Femur (tissue), 1 donor: ENCODE measurements around the gene CYTH1.
"Not testable (repeated sequence)": the region's sequence is repeated elsewhere in the genome, so short reads cannot be mapped to it uniquely, and the experiment has no call there.

Source experiments
- DNase-seq: peaks from one replicate; pipeline ENCODE4 v3.0.0-alpha.2; 2017

Gene CYTH1

DNA sequence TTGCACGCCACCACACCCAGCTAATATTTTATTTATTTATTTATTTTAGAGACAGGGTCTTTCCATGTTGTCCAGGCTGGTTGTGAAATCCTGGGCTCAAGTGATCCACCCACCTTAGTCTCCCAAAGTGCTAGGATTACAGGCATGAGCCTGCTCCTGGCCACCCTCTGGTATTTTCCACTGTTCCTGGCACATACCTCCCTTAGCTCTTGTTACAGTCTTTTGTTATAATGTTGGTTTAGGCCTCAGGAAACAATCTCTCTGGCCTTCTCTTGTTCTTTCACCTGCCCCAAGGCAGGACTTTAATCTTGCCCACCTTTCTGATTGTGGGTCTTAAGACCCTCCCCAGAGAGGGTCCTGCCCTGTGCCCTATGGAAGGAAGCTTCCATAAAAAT is 3.6 kb upstream of the CYTH1 start:
- DNase-seq, result no peak

DNA sequence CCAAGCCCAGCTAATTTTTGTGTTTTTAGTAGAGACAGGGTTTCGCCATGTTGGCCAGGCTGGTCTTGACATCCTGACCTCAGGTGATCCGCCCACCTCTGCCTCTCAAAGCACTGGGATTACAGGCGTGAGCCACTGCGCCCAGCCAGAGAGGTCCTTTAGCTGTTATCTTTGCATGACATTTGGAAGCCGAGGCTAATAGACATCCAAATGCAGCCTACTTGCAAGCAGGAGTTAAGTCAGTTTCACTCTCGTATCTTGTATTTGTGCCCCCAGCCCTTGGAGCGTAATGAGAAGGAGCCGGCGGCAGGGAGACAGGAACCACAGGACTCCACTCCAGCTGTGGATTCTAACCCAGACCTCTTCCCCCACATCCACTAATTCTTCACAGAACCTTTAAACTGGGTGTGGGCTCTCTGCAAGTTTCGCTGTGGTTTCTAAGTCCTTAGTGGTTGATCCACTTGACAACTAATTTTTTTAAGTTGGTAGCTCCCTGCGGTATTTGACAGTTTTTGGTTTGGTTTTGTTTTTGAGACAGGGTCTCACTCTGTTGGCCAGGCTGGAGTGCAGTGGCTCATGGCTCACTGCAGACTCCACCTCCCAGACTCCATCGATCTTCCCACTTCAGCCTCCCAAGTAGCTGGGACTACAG is 3.1 kb upstream of the CYTH1 start:
- no peak for DNase-seq

DNA sequence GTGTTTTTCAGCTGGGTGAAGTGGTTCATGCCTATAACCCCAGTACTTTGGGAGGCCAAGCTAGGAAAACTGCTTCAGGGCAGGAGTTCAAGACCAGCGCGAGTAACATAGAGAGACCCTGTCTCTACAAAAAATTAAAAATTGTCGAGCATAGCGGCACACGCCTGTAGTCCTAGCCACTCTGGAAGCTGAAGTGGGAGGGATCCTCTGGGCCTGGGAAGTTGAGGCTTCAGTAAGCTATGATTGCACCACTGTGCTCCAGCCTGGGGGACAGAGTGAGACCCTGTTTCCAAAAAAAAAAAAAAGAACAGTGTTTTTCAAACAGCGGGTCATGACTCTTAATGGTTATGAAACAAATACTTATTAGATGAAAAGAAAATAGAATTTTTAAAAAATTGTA is 2.3 kb upstream of the CYTH1 start:
- DNase-seq, result no peak

DNA sequence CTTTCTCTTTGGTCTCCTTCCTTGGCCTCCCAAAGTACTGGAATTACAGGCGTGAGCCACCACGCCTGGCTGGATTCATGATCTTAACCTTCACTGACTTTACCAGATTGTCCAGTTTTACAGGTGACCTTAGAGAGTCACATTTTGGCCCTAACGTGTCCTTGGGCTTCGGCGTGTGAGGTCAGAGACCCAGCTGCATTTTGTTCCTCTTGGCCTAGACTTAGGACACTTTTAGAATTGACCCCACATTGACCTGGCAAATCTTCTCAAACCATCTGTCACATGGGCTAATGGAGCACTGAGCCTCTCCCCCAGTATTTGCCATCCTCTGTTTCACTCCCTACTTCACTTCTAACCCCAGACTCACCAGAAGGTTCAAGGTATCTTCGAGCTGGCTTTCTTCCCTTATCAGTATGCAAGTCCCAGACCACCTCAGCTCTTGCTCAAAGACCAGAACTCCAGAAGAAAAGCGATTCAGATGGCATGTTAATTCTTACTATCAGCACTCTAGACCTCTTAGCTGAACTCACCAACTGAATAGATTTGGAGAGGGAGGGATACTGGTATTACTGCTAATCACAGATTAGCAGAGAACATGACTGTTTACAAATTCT is 1.7 kb upstream of the CYTH1 start:
- DNase-seq, result no peak

DNA sequence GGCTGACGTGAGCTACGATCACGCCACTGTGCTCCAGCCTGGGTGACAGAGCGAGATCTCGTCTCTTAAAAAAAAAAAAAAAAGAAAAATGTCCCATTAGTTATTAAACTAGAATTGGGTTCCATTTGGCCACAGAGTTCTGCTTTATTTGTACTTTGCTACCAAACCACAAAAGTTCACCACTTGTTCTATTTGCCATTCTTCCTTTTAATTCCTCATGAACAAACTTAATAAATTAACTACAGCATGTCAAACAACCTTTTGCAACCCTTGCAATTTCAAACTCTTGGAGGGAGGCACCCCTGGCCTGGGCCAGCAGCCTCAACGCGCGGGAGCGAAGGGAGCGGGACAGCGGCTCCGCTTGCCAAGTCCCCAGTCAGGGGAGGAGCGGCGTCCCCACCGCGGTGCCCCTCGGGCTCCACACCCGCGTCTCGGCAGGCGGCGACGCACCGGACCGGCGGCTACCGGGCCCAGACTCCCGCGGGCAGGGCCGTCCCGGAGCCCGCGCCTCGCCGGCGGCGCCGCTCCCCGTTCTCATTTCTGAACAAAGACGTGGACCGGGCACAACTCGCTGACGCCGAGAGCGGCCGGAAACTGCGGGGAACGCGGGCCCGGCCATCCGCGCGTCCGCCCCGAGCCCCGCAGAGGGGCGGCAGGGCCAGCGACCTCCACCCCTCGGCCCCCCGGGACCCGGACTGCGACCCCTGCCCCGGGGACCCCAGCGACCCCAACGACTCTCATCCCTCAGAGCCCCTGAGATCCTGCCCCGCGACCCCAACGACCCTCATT is 775 bp downstream of the CYTH1 start:
- DNase-seq, result peak; percentile 58

DNA sequence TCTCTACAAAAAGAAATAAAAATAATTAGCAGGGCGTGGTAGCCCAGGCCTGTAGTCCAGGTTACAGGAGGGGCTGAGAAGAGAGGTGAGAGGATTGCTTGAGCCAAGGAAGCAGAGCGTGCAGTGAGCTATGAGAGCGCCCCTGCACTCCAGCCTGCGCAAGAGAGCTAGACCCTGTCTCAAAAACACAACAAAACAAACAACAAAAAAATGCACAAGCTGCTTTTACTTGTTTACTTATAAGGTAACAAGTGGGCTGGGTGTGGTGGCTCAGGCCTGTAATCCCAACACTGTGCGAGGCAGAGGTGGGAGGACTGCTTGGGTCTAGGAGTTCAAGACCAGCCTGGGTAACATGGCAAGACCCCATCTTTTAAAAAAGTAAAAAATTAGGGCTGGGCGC is 1.7 kb downstream of the CYTH1 start:
- DNase-seq, result no peak

DNA sequence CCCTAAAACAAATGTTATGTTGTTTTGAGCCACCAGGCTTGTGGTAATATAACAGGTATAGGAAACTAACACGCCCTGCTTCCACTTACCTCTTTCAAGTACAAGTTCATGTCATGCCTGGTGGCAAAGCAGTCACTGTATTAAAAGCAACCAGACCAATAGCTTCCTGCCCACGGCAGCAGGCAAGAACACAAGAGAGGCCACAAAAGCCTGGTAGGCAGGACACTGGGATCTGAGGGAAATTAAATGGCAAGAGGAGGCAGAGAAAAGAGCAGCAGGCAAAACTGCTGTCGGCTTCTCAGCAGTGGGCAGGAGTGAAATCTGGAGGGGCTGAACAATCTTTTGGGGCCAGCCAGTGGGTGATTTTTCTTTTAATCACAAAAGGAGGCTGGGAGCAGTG is 2.2 kb downstream of the CYTH1 start:
- DNase-seq, result no peak

DNA sequence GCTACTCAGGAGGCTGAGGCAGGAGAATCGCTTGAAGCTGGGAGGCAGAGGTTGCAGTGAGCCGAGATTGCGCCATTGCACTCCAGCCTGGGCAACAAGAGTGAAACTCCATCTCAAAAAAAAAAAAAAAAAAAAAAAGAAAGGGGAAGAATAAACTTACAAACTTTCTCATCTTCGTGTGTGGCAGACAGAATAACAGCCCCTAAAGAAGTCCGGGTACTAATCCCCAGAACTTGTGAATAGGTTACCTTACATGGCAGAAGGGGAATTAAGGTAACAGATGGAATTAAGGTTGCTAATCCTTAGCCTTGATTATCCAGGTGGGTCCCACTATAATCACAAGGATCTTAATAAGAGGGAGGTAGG is 2.8 kb downstream of the CYTH1 start:
- not testable (repeated sequence) for DNase-seq

DNA sequence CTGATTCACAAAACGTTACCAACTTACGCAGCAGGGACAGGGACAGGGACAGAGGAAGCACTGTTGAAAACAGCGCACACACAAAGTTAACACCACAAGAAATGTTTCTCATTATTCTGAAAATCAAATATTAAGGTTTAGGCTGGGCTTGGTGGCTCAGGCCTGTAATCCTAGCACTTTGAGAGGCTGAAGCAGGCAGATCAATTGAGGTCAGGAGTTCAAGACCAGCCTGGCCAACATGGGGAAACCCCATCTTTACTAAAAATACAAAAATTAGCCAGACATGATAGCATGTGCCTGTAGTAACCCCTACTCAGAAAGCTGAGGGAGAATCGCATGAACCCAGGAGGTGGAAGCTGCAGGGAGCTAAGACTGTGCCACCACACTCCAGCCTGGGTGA is 4.2 kb downstream of the CYTH1 start:
- no peak for DNase-seq

DNA sequence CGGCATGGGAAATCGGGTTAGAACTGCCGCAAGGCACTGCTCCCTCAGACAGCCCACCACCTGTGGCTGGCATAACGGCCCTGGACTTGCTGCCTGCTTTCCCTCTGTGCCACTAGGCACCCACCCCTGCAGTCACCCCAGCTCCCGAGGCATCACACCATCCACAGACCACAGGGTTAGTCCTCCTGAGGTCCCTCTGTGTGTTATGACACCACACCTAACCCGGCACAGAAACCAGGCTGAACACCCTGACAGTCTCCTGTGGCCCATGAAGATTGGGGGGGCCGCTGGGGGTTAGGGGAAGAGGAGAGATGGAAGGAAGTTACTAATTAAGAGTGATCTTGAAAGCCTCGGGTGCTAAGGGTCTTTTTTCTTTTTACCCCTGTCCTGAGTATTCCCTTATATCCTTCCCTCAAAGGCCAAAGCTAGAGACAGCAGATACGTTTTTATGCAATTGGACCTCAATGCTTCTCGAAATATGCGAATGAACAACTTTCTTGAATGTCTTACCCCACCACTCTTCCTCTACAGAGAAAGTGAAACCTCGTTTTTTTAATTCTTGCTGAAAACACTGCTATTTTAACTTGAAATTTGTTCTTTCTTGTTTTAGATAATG is 7.0 kb downstream of the CYTH1 start:
- no peak for DNase-seq

DNA sequence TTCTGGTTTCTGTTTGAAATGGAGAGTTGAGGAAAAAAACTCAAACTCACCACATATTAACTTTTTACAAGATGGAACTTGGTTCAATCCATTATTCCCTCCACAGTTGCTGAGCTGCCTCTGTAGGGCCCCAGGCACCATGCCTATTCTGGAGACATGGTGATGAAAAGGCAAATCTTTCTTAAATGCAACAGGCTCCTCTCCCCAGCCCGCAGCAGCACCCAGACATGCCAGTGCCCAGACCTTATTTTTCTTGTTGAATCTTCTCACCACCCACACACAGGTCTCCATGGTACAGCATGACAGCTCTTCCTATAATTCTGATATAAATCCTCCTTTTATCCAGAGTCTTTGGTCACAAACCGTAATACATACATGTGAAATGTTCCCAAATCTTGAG is 7.6 kb downstream of the CYTH1 start:
- DNase-seq, result no peak

DNA sequence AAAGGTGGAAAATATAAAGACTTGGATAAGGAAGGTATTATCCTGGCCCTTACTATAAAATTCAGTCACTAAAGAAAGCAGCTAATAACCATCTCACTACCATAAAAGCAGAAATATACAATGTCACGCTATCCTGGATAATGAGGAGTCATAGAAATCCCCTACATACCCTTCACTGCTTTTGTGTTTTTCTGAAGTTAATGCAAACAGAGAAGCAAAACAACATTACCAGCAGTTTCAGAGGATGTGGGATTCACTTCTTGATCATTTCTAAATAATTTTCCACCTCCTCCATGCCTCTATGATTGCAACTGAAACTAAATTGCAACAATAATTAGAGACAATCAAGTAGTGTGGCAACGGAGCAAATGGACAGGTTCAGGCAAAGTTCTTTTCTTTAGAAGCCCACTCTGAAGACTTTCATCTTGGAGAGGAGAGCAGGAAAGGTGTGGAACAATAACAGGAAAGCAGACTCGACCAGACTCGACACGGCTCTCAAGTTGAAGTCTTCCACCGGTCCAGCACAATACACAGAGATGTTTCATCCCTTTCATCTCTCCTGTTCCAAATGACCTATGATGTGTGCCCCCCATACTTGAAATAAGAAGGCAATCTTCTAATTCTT is 10.2 kb downstream of the CYTH1 start:
- DNase-seq, result no peak

DNA sequence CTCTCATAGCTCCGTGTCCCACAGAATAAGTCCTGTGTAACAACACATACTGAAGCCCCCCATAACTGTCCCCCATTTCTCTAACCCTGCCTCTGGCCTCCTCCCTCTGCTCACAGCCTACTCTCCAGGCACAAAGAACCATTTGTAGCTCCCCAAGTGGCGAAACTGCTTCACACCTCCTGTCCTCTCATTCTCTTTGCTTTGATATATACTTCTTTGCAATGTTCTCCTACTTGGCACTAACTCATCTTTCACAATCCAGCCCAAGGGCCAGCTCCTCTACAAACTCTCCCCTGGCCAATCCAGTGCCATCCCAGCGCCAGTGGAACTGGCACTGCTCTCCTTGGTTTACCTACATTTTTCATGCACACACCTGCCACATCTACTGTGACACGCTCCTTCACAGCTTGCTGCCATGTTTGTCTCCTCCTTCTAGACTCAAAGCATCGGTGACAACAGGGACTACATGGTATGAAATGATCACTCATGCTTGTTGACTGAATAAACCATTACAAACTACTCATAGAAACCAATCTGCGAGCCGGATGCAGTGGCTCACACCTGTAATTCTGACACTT is 12.8 kb downstream of the CYTH1 start:
- DNase-seq, result no peak

DNA sequence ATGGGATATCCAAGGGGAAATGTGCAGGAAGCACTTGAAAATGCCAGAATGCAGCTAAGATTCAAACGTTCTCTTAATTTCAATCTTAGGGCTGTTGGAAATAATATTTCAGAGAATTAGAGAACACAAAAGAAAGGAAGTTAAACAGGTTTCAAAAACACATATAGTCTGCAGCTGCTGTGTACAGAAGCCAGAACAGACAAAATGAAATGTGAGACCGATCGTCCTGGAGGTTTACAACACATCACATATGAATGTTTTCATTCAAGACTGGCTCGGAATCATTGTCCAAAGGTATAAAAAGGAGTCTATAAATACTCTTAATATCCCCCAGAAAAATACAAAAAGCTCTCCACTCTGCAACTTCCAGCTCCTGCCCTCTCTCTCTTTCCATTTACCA is 14.3 kb downstream of the CYTH1 start:
- no peak for DNase-seq

DNA sequence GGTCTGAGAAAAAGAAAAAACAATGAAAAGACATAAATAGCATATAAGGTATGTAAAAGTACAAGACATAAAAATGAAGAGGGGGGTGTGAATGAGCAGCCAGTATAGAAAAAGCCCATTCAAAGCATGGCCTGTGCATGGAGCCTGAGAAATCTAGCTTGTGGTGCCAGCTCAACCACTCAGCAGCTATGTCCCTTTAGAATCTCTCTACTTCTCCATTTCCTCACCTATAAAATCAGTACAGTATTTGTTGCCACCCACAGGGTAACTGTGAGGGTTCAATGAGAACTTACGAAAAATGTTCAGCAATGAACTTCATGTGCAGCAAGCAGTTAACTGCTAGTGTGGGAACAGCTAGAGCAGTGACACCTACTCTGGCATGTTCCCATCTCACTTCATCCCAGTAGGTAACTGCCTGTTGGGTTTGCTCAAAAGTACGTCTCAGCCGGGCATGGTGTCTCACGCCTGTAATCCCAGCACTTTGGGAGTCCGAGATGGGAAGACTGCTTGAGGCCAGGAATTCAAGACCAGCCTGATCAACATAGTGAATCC is 15.3 kb downstream of the CYTH1 start:
- no peak for DNase-seq

DNA sequence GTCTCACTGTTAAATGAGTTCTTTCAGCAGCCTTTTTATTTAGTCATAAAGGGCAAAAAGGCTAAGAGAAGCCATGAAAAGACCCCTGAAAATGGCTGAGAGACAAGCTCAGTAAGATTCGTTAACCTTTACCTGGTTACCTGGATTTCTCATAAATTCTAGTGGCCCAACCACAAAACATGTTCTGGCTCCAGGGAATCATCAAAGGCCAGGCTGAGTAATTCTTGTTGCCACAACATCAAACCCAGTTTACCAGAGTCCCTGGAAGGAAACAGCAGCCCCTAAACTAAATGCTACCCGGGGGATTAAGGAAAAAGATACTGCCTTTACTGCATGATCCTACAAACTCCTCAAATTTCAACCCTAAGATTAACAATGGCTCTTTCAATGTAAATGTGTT is 15.8 kb downstream of the CYTH1 start:
- no peak for DNase-seq

DNA sequence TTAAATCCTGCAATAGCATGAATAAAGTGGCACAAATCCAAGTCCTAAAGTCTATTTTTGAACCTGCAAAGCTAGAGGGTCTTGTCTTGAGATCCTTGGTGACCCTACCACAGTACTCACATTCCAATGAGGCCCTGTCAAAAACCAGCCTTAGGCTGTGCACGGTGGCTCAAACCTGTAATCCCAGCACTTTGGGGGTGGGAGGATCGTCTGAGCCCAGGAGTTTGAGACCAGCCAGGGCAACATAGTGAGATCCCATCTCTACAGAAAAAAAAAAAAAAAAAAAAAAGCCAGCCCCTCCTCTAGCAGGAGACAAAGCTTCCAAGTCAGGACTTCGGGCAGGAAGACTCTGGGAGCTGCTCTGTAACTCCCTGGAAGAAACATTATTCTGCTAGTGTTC is 16.3 kb downstream of the CYTH1 start:
- DNase-seq, result no peak

DNA sequence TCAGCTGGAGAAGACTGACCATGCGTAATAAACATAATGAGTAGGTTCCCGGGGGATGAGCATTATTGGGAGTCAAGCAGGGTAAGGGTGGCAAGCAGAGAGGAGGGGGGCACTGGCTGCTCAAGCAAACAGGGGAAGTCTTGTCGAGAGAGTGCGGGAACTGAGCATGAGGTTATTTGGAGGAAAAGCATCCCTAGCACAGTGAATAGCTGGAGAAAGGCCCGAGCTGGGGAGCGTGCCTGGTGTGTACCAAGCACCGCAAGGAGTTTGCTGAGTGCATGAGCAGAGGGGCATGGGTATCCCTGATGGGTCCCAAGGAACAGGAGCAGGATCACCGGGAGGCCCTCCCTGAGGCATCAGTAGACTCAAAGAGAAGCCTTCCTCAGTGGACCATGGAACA is 17.2 kb downstream of the CYTH1 start:
- DNase-seq, result no peak

DNA sequence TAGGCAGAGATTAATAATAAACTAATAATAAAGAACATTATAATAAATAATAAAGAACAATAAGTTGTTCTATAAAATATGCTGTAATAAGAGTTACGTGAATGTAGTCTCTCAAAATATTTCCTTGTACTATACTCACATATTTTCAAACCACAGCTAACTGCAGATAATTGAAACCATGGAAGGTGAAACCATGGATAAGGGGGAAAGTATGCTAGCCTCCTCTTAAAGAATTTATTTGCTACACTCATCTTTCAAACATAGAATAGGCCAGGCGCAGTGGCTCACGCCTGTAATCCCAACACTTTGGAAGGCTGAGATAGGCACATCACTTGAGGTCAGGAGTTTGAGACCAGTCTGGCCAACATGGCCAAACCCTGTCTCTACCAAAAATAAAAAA is 18.5 kb downstream of the CYTH1 start:
- DNase-seq, result no peak

DNA sequence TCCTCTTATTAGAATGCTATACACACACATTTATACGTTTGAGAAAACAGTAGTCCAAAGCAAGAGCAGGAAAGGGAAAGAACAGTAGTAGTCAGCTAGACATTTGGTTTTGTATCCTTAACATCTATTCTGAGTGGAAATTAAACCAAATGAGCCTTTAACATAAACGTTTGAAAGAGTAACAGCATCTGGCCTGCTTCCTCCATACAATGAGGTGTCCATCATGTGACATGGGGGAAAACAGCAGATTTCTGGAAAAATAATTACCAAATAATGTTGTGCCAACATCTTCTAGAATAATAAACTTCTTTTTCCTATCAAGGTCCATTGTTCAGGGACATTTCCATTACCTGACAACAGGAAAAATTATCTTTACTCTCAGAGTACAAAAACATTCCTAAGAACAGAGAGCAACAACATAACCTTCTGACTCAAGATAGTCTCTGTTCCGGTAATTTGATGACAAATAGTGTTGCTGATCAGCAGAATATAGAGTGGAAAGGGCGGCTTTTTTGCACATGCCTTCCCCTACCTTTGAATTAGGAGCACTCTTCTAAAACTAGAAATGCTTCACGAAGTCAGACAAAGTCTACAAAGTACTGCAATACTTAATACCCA is 20.2 kb downstream of the CYTH1 start:
- DNase-seq, result no peak

DNA sequence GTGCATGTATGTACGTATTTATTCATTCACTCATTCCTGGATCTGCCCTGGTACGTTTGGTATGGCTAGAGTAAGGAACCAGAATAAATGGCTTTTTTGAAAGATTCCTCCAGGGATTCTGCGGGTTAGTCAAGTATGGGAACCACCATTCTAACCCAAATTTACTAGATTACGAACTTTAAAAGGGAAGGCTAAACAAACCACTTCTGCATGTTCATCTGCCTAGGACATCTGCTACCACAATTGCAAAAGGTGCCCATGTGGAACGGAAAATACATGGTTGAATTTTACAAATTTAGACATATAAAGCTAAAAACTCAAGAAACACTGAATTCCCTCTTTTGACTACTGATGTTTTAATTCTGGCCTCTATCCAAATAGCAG is 22.1 kb downstream of the CYTH1 start:
- DNase-seq, result no peak

DNA sequence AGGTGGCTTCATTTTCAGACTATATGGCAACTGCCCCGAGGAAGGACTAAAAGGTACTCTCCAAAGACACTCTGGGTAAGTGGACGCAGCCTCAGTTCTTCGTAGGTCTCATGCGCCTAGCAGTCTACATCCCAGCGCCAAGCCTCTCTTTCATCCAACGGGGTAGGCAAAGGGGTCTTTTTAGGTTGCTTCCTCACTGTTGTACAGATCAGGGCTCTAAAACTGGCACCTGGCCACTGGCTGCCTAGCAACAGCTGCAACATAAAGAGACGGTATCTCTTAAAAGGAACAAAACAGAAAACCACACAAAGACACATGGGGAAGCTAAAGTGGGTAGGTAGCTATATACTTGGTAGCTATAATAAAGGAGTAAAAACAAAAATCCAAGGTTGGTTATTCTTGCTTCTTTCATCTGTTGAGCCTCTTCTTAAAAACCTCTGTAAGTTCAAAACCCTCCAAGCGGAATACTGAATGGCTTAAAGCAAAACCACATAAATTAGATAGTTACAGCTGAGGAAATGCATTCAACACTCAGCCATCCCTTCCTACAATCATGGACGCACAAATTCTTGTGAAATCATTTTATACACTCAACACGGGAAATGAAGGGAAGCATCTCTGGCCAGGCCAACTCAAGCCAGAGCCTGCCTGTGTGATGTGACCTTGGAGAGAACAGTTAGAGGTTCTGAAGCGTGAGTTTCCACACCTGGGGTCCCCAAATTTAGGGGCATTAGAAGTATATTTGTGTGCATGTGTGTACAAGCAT is 22.7 kb downstream of the CYTH1 start:
- peak; percentile 85 for DNase-seq
